ENCODE data around the gene SLC6A20.
"Not testable (repeated sequence)": the region's sequence is repeated elsewhere in the genome, so short reads cannot be mapped to it uniquely, and the experiment has no call there.

Gene SLC6A20

DNA sequence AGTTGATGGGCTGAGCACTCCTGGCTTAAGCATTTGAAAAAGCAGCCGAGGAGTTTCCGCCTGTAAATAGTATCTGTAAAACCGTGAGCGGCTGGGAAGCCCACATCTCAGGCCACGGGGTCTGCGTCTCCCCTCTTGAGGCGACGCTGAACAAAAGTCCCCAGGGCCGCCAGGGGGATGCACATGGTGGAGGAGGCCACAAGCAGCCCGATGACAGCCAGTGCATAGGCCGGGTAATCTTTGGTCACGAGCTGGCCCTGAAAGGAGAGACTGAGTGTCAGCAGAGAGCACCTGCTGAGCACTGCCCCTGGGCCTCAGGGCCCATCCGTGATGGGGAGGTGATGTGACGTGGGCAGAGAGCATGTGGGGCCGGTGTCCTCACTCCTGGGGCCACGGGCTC is 37.5 kb downstream of the SLC6A20 start:
- DNase-seq (ENCODE audit: low spot score): peak; percentile 34

DNA sequence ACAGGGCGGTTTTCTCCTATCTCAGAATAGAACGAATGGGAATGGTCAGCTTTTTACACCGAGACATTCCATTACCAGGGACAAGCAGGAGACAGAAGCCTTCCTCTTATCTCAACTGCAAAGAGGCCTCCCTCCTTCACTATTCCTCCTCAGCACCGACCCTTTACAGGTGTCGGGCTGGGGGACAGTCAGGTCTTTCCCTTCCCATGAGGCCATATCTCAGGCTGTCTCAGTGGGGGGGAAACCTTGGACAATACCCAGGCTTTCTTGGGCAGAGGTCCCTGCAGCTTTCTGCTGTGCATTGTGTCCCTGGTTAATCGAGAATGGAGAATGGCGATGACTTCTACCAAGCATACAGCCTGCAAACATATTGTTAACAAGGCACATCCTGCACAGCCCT is 39.2 kb downstream of the SLC6A20 start:
- DNase-seq (ENCODE audit: low spot score): not testable (repeated sequence)

DNA sequence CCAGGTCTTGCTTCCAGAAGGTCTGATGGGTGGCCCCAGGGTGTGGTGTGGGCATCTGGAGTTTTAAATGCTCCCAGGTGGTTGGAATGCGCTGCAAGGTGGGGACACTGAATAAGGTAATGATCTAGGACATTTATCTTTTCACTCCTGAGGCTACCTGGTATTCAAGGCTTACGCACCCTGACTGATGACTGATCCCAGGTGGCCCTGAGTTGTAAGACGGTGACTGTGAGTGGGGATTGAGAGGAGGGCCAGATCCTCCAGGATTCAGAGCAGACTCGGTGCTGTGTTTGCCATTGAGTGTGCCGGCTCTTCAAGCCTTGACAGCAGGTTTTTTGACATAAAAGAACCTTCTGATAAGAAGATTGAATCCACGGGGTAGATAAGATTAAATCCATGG is 40.3 kb downstream of the SLC6A20 start:
- peak; percentile 25 for DNase-seq (ENCODE audit: low spot score)

DNA sequence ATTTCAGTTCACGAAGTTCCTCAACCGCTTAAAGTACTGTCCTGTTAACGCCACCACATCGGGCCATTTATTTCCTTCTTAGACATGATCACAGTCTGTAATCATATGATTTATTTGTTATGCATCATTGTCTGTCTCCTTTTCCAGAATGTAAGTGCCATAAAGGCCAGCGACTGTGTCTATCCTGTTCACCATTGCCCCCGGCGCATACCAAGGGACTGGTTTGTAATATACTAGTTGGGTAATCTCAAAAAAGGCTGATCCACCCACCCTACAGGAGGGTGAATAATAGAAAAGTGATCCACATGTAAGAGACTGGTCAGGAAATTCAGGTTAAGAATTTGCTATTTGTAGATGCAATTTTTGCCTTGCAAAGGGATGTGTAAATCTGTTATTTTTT is 41.9 kb downstream of the SLC6A20 start:
- no peak for DNase-seq (ENCODE audit: low spot score)

DNA sequence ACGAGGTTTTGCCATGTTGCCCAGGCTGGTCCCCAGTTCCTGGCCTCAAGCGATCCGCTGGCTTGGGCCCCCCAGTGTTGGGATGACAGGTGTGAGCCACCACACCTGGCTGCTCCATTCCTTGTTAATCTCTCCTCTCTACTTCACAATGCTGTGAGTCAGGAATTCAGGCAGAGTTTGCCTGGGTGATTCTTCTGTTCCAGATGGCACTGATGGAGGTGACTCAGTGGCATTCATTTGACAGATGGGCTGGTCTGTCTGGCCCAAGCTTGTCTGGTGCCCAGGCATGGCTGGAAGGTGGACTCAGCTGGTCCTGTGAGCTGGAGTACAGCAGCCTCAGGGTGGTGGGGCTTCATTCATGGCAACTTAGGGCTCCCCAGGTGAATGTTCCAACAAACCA is 43.2 kb downstream of the SLC6A20 start:
- DNase-seq (ENCODE audit: low spot score): no peak

DNA sequence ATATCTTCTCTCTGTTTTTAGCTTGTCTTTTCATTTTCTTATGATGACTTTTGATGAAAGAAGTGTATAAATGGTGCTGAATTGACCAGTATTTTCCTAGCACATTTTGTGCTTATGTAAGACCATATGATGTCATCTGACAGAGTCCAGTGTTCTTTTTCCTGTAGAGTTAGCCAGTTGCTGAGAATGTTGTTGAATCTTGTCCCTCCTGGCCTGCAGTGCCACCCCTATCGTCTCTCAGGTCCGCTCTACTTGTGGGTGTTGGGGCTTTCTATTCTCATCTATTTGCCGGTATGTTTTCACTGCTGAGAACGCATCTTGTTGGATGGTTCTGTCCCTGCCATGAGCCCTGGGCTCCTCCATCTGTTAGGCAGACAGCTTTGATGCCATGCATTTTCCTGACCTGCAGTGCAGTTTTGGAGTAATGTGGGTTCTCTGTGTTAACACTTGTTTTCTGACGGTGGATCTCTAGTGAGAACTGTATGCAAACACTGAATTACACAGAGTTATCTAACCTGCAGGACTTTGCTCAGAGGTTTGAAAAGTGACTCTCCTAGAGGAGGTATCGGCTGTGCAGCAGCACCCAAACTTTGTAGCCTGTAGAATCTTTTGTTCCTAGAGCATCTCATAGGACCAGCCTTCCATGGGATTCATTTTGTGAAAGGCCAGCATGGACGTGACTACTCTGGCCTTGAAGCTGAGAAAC is 44.6 kb downstream of the SLC6A20 start:
- no peak for DNase-seq (ENCODE audit: low spot score)

DNA sequence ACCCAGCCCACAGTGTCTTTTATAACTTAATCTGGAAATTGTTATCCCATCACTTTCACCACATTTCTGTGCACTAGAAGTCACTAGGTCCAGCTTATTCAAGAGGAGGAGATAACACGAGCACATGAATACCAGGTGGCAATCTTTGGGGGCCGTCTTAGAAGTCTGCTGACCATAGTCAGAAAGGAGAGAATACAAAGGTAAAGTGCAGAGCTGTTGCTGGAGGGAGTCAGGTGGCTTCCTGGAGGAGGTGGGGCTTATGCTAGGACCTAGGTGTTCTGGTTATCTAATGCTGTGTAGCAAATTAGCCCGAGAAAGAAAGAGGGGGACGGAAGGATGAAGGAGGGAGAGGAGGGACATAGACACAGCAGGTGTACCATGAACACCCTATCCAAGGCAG is 46.5 kb downstream of the SLC6A20 start:
- DNase-seq (ENCODE audit: low spot score): no peak

DNA sequence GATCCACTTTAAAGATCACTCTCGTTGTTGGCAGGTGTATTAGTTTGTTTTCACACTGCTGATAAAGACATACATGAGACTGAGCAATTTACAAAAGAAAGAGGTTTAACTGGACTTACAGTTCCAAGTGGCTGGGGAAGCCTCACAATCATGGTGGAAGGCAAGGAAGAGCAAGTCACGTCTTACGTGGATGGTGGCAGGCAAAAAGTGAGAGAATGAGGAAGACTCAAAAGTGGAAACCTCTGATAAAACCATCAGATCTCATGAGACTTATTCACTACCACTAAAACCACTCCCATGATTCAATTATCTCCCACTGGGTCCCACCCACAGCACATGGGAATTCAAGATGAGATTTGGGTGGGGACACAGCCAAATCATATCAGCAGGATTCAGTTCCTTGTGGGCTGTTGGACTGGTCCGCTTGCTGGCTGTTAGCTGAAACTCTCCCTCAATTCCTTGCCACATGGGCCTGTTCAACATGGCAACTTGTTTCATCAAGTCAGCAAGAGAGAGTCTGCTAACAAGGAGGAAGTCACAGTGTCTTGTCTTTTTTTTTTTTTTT is 47.2 kb downstream of the SLC6A20 start:
- not testable (repeated sequence) for DNase-seq (ENCODE audit: low spot score)

DNA sequence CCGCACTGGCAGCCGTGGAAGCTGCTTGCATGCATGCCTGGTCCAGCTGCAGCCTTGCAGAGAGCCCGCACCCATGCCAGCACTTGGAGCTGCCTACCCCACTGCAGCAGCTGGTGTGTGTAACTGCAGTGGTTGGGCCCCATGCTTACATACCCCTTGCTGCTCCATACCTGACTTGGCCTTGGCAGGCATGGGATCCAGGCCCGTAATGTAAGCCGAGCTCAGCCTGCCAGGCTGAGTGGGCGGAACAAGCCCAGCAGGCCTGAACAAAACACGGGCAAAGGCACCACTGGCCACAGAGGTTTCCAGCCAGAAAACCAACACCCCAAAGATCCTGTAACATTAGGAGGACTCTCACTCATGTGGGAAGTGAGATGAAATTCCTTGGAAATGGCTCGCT is 48.3 kb downstream of the SLC6A20 start:
- DNase-seq (ENCODE audit: low spot score): no peak

DNA sequence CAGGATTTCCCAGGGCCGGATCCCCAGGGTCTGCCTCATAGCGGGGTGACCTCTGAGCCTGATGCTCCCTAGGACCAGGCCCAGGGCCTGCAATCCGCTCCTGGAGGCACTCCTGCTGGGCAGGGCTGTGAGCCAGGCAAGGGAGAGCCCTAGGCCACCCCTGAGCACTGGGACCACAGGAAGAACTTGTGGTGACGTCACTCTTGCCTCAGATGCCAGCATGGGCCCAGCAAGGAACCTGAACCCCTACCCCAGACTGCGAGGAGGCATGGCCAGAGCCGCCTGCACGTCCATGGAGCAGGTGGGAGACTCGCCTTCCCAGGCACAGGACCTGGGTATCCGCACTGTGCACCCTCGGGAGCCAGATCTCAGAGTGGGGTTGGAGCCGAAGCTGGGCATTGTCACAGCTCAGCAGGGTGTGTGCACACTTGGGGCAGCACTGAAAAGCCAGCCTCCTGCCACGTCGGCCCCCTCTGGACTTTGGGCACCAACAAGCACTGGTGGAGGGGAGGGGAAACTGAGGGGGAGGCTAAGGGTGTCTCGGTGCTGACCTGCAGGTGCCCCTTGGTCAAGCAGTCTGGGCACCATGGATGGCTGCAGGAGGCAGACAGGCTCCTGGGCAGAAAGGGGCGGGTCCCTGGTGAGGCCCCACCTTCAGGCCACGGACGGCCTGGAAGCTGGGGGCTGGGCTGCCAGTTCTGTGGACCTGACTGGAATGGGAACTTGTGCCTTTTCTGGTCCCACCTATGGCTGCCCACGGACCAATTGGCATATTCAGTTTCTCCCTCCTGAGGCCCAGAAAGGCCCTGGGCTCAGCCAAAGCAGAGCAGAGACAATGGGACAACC is 49.3 kb downstream of the SLC6A20 start:
- DNase-seq (ENCODE audit: low spot score): no peak

DNA sequence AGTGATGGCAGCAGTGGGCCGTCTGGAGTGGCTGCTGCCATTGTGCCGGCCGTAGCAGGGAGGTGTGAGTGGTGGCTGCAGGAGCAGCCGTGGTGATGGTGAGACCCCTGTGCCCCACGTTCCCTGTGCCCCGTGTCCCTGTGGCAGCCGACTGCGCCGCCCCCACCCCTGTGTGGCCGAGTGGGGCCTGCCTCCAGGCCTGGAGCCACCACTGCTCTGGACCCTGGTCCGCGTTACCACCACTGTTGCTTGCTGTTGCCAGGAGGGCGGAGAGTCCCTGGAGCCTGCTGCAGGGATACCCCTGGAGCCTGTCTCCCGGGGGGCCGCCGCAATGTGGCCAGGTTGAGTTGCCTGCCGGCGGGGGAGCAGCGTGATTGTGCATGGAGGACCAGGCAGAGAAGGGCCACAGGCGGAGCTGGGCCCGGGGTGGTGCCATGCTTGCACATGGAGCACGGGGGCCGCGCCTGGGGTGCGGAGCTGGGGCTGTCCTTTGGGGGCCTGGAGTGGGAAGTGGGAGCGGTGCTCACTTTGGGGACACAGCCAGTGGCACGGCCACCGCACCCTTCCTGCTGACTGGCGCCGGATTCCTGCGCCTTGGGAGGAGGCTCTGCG is 50.1 kb downstream of the SLC6A20 start:
- no peak for DNase-seq (ENCODE audit: low spot score)

DNA sequence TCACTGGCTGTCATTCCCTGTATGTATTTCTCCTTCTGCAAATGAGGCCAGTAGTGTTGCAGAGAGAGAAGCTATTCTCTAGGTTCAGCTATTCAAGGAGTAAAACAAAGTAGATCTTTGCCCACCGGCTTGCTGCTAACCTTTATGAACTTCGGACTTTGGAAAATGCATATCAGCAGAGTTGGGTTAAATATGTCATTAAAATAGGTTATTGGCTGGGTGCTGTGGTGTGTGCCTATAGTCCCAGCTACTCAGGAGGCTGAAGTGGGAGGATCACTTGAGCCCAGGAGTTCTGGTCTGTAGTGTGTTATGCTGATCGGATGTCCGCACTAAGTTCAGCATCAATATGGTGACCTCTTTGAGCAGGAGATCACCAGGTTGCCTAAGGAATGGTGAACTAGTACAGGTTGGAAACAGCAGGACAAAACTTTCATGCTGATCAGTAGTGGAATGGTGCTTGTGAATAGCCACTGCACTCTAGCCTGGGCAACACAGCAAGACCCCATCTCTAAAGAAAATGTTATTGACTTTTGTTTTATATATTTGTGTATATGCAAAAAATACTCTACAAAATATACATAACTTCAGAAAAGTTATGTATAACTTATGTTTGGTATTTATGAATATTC is 53.8 kb downstream of the SLC6A20 start:
- no peak for DNase-seq (ENCODE audit: low spot score)

DNA sequence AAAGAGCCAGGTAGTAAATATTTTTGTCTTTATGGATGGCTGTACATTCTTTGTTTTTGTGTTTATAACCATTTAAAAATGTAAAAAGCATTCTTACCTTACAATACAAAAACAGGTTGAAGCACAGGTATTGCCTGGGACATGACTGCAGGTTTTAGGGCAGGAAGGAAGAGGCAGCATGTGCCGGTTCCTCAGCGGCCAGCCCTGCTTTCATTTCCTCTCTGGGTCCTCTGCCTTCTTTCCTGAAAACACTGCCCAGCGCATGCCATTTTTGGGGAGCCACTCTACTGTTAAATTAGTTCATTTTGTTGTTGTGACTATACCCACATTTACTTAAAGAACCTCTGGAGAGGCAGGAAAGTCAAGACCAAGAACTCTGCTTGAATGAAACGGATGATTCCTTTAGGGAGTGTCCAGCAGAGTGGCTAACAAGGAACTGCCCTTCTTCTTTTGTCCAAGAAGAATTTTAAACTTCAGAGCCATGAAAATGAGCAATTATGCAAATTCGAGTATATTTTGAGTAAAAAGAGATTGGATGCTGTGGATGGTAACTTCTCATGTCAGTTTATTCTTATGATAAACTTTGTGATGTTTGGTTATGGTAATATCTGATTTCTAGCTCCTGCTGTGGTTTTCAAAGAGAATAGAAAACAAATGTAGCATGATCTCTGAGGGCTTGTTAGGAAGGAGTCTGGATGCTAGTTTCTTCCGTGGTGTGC is 54.4 kb downstream of the SLC6A20 start:
- DNase-seq (ENCODE audit: low spot score): no peak

DNA sequence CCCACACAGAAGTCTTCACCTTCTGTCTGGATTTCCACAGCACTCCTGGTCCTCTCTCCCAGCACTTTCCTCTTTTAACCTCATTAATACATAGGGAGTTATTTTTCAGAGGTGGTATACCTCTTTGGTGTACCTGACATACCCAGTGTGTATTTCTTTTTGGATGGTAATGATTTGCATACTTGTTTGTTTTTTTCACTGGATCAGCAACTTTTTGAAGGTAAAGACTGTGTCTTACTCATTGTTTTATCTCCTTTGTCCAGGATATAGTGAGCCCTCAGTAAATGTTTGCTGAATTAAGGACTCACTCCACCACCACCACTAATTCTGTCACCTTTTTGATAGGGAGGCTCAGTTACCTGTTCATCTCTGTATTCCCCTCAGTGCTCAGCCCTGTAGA is 55.1 kb downstream of the SLC6A20 start:
- DNase-seq (ENCODE audit: low spot score): no peak

DNA sequence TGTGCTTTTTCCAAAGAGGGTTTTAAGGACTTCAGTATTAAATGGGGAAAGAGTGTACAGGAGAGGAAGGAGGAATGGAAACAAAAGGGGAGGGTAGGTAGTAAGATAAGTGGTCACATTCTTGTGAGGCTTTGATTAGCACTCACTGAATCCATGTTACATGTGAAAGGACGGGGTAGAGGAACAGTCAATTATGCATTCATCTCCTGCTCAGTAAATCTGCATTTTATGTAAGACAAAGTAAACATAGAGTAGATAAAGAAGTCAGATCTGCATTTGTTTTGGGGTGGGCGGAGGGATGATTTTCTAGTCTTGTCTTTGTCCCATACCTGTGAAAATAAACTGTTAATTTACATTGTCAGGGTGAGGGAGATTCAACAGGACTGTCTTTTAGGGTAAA is 56.3 kb downstream of the SLC6A20 start:
- no peak for DNase-seq (ENCODE audit: low spot score)

DNA sequence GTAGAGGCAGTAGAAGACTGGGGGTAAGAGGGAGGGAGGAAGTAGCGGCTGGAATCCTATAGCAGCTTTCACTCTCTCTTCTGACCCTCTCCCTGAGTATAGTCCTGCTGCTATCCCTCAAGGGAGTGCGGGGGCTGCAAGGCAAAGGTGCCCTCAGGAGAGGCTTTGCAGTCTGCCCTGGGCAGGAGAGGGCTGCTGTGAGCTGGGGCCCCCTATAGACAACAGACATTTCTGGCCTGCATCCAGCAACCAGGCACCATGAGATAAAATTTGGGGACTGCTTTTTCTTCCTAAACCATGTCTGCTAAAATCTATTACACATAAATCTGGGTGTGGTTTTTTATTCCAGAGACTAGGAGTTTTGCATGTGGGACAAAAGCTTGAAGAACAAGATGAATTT is 59.1 kb downstream of the SLC6A20 start:
- DNase-seq (ENCODE audit: low spot score): no peak

DNA sequence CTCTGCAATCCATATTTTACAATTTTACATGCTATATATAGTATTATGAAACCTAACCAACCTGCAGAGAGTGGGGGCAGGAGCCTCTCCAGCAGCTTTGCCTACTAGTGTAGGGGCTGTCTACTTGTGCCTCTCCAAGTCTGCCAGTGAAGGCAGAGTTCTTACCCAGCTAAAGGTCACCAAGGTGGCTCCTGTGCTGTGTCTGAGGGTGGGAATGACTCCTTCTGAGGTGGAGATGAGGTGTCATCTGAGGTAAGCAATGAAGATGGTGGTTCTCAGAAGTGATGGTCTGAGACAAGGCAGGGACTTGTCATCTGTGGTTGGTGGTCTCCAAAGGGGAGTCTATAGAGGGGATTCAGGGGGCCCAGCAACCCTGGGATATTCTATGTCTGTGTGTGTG is 59.6 kb downstream of the SLC6A20 start:
- no peak for DNase-seq (ENCODE audit: low spot score)

DNA sequence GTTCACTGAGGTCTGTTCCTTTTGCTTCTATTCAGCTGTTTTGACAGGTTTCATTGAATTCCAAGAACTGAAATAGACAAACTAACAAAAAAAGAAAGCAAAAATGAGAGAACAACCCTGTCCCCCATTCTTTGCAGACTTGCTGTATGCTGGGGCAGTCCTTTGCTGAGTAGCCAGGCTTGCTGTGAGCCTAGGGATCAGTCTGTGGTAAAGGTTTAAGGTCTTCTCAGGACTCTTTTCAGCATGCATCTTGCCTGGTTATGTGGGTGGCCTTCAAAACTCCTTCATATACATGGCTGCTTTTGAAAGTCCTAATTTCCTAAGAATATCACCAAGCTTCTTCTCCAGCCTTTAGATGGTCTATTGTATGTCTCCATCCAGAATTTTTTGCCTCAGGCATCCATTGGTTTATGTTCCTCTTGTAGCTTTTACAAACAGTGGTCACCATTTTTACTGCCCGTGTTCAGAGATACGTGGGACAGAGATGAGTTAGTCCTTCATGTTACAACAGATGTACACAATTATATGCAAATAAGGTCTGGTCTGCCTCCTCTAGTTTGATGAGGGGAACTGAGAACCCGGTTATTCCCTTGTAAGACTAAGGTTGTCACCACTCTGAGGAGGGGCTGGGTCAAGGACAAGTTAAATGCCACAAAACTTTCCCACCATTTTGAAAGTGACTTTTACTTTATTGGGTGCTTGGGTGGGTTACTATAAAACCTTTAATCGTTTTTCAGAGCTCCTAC is 65.8 kb downstream of the SLC6A20 start:
- DNase-seq (ENCODE audit: low spot score): no peak

DNA sequence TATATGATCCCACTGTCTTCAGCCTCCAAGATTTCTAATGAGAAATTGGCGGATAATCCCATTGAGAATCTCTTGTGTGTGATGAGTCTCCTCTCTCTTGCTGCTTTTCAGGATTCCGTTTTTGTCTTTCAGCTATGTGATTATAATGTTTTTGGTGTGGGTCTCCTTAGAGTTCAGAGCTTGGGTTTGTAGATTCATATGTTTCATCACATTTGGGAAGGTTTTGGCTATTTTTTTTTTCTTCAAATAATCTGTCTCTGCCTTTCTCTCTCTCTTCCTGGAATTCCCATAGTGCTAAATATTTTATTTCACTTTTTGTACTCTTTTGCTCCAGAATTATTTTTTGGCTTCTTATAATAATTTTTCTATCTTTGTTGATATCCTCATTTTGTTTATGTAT is 66.7 kb downstream of the SLC6A20 start:
- no peak for DNase-seq (ENCODE audit: low spot score)

DNA sequence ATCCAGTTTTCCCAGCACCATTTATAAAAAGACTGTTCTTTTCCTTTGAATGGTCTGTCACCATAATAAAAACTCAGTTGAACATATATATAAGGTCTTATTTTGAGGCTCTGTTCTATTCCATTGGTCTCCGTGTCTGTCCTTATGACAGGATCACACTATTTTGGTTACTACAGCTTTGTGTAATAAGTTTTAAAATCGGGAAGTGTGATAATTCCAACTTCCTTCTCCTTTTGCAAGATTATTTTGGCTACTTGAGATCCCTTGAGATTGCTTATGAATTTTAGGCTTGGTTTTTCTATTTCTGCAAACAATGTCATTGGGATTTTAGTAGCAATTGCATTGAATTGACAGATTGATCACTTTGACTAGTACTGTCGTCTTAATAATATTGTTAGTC is 71.4 kb downstream of the SLC6A20 start:
- DNase-seq (ENCODE audit: low spot score): no peak

Measured in left forelimb (tissue), 1 donor.